NAMALWA (cell line): ENCODE measurements around the gene CHCHD1.
"Not testable (repeated sequence)": the region's sequence is repeated elsewhere in the genome, so short reads cannot be mapped to it uniquely, and the experiment has no call there.

Experiments used
- DNase-seq: peaks from one replicate; pipeline ENCODE4 v3.0.0-alpha.2; 2015; ENCODE audit warnings: low spot score

The CHCHD1 gene

DNA sequence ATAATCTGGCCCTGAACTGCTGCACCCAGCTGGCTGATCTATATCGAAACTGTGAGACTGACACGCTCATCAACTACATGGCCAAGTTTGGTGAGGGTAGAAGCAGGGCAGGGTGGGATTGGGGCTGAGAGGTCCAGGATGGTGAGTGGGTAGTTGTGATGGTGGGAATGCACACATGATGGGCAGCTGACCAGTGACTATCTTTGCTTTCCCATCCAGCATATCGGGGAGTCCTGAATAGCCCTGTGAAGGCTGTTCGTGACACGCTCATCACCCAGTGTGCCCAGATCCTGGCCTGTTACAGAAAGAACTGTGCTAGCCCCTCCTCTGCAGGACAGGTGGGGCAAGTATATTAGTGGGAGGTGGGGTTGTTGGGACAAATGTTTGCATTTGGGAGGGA, 12.5 kb upstream of the CHCHD1 start:
- no peak for DNase-seq

GRCh38 chr10:73771722-73772280, 10.0 kb upstream of the CHCHD1 start:
- DNase-seq: no peak

DNA sequence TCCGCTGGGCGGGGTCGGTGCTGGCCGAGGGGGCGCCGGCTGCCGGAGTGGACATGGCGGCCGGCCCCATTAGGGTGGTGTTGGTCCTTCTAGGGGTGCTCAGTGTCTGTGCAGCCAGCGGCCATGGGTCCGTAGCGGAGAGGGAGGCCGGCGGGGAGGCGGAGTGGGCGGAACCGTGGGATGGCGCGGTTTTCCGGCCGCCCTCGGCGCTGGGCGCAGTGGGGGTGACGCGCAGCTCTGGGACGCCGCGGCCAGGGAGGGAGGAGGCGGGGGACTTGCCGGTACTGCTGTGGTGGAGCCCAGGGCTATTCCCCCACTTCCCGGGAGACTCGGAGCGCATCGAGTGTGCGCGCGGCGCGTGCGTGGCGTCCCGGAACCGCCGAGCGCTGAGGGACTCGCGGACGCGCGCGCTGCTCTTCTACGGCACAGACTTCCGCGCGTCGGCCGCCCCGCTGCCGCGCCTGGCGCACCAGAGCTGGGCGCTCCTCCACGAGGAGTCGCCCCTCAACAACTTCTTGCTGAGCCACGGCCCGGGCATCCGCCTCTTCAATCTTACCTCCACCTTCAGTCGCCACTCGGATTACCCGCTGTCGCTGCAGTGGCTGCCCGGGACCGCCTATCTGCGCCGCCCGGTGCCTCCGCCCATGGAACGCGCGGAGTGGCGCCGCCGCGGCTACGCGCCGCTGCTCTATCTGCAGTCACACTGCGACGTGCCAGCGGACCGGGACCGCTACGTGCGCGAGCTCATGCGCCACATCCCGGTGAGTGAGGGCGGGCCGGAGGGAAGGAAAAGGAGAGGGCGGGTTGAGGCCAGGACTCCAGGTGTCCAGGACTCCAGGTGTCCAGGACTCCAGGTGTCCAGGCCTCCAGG, 9.3 kb upstream of the CHCHD1 start:
- peak; percentile 52 for DNase-seq

- DNase-seq: peak; percentile 14
Measured at GRCh38 chr10:73773152-73773879, 8.5 kb upstream of the CHCHD1 start.

DNA sequence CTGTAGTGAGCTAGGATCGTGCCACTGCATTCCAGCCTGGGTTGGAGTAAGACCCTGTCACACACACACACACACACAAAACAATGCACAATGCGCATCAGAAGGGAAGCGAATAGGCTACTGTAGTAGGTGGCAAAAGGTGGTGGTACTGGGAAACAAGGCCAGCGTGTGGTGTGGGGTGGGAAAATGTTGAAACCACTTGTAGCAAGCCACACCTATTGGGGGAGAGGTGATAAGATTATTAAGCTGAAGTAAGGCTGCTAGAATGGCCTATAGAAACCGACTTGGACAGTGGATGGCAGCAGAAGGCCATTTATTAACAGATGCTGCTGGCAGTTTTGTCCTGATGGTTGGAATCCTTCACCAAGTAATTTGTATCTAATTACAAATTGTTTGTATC, 7.2 kb upstream of the CHCHD1 start:
- DNase-seq: peak; percentile 37

GRCh38 chr10:73779018-73779417, 2.8 kb upstream of the CHCHD1 start:
- DNase-seq: no peak

DNA sequence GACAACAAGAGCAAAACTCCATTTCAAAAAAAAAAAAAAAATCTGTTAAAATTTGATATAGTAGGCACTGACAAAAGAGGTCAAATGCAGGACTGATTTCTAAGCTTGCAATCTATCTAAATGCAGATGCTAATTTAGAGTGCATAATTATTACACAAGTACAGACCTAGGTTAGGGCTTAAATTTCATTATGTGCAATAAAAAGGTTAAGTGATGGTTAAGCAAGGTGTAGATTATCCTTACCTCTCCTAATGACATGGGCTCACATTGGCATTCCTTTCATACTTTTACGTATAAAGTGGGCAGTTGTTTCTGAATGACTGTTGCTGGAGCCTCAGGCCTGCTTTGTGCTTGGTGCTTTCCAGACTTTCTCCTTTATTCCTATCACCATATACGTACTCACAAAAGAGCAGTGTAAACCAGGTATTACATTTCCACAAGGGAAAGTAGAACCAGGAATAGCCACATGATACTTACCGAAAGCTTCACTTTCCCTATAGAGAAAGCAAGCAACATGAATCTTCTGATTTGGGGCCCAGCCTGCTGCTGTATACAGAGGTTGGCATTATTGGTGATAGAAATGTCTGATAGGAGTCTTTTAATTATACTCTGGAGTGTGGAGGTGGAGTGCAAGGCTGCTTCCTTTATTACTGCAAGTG, 2.2 kb upstream of the CHCHD1 start:
- DNase-seq: no peak

GRCh38 chr10:73780301-73780700, 1.5 kb upstream of the CHCHD1 start:
- DNase-seq: no peak

DNA sequence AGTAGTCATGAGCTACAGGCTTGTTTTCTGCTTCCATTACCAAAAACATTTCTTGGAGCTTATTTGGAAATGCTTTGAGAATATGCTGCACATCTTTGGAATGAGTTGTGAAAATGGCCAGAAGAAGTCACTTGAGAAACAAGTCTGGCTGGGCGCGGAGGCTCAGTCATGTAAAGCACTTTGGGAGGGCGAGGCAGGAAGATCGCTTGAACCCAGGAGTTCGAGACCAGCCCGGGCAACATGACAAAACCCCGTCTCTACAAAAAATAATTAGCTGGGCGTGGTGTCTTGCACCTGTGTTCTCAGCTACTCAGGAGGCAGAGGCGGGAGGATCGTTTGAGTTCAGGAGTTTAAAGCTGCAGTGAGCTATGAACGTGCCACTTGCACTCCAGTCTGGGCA, 882 bp upstream of the CHCHD1 start:
- peak; percentile 41 for DNase-seq

- no peak for DNase-seq
Measured at GRCh38 chr10:73781548-73781878, 335 bp upstream of the CHCHD1 start.

GRCh38 chr10:73782749-73783085, 869 bp downstream of the CHCHD1 start:
- DNase-seq: no peak

GRCh38 chr10:73785211-73785720, 3.4 kb downstream of the CHCHD1 start, which contains the start of gene ZSWIM8:
ZSWIM8 (plus strand) TSS chr10:73785606; CDS start chr10:73785879, 273 bp downstream.
- DNase-seq: peak; percentile 90

- peak; percentile 33 for DNase-seq
Measured at GRCh38 chr10:73785721-73786511, 4.1 kb downstream of the CHCHD1 start.

- DNase-seq: no peak
Measured at GRCh38 chr10:73786512-73786885, 4.7 kb downstream of the CHCHD1 start.

DNA sequence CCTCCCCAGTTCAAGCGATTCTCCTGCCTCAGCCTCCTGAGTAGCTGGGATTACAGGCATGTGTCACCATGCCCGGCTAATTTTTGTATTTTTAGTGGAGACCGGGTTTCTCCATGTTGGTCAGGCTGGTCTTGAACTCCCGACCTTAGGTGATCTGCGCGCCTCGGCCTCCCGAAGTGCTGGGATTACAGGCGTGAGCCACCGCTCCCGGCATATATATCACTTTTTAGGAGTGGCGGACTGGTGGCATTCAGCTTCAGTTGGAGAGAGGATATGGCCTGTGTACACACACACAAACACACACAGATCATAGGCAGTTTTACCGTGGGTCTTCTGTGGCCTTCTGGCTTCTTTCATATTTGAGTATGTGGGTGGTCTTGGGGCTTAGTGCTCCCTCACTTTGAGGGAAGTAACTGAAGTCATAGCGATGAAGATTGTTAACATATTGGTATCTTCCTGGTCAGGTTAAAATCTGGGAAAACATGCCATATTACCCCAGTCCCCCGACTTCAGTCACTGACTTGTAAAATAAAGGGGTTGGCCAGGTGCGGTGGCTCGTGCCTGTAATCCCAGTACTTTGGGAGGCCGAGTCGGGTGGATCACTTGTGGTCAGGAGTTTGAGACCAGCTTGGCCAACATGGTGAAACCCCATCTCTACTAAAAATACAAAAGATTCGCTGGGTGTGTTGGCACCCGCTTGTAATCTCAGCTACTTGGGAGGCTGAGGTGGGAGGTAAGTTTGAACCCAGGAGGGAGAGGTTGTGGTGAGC, 5.4 kb downstream of the CHCHD1 start:
- DNase-seq: not testable (repeated sequence)

DNA sequence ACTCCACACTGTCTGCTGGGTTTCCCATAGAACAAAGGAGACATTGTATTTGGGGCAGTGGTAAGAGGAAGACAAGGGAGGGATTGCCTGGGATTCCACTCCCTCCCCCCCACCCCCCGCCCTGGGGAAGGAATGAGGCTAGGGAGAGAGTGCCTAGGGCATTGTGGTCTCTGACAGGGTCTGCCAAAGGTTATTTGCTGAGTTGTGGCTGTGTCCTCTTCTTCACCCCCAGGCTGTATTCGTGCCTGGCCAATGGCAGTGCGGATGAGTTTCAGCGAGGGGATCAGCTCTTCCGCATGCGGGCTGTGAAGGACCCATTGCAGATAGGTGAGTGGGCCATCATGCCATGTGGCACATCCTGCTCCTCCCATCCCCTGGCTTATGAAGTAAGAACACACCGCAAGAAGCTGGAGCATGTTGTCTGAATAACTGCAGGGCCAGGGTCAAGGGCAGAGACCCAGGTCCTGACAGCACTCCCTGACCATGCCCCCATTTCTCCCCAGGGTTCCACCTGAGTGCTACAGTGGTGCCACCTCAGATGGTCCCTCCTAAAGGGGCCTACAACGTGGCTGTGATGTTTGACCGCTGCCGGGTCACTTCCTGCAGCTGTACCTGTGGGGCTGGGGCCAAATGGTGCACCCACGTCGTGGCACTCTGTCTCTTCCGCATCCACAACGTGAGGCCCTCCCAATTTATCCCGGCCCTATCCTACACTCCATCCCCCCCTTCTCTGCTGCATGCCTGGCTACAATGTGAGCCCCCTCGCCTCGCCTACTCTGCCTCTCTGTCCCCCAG, 7.2 kb downstream of the CHCHD1 start:
- DNase-seq: no peak

DNA sequence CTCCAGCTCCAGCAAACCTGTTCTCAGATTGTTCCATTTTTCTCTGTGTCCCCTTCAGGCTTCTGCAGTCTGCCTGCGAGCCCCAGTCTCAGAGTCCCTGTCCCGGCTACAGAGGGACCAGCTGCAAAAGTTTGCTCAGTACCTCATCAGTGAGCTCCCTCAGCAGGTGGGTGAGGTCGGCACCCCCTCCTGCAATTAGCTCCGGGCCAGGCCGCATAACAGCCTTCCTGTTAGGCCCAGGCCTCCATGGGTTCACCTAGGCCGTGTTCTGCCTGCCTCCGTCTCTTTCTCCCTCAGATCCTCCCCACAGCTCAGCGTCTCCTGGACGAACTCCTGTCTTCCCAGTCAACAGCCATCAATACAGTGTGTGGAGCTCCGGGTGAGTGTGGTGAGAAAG, 7.8 kb downstream of the CHCHD1 start:
- DNase-seq: no peak

DNA sequence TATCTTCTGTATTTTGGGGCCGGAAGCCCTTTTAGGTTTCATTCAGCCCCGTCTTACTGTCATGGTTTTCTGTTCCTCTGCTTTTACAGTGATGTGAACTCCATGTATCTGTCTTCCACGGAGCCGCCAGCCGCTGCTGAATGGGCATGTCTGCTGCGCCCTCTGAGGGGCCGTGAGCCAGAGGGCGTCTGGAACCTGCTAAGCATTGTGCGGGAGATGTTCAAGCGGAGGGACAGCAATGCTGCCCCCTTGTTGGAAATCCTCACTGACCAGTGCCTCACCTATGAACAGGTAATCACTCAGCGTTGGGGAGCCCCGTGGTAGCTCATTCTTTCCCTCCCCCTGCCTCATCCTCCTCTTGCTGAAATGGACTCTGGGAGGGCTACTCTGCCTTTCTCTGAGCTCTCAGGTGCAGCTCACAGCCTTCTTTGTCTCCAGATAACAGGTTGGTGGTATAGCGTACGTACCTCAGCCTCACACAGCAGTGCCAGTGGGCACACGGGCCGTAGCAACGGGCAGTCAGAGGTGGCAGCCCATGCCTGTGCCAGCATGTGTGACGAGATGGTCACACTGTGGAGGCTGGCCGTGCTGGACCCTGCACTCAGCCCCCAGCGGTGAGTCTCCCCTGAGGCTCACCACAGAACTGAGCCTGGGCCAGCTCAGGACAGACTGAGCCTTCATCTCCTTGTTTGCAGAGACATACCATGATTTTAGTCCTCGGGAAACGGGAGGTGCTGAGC, 9.2 kb downstream of the CHCHD1 start:
- DNase-seq: no peak

- DNase-seq: no peak
Measured at GRCh38 chr10:73791871-73792400, 10.1 kb downstream of the CHCHD1 start.
